HepG2 (cell line): ENCODE data around the gene TIRAP. TPM values are rescaled to one million over a fixed set of nuclear protein-coding genes. Genes with fewer than 3 reads are reported as not detected.

Experiments used
- AHR ChIP-seq: IDR thresholded peaks from 2 replicates; pipeline ENCODE4 v1.6.1; 2018; ENCODE audit warnings: missing genetic modification reagents, missing compliant biosample characterization
- ATF7 ChIP-seq, 2 experiments: fragments of 450-650 bp in 1 of 2; sonication (generic) in 1 of 2; formaldehyde crosslinking in 1 of 2; IDR thresholded peaks; 2 replicates each; pipeline versions ENCODE4 v1.4.0 to v1.6.1; 2016 to 2020; ENCODE audit warnings: antibody characterized with exemption in 1 of 2, mild to moderate bottlenecking in 1 of 2, missing genetic modification reagents in 1 of 2
- ATF7-NPFF ChIP-seq: sonication (generic); formaldehyde crosslinking; IDR thresholded peaks from 2 replicates; pipeline ENCODE4 v1.8.1; 2023; ENCODE audit warnings: mild to moderate bottlenecking, low read depth, missing genetic modification reagents, moderate library complexity
- BHLHE40 ChIP-seq: IDR thresholded peaks from 2 replicates; pipeline ENCODE4 v1.6.1; 2011; ENCODE audit warnings: low read length, improper control_type of control experiment
- EP300 ChIP-seq, 3 experiments: sonication (generic) in 1 of 3; formaldehyde crosslinking in 1 of 3; IDR thresholded peaks; 2 replicates each; pipeline versions ENCODE4 v1.5.1 to v1.6.1; 2011 to 2020; ENCODE audit warnings: low read depth in 2 of 3, low read length in 2 of 3, borderline replicate concordance in 1 of 3, improper control_type of control experiment in 1 of 3, mild to moderate bottlenecking in 1 of 3, missing genetic modification reagents in 1 of 3, moderate library complexity in 1 of 3
- HBP1 ChIP-seq: IDR thresholded peaks from 2 replicates; pipeline ENCODE4 v1.6.1; 2016; ENCODE audit warnings: low read depth, control low read depth
- KDM1A ChIP-seq: IDR thresholded peaks from 2 replicates; pipeline ENCODE4 v1.6.1; 2016; ENCODE audit warnings: missing compliant biosample characterization
- KDM3A ChIP-seq: IDR thresholded peaks from 2 replicates; pipeline ENCODE4 v1.6.1; 2018; ENCODE audit warnings: low read depth, missing compliant biosample characterization
- KDM5B ChIP-seq: sonication (generic); formaldehyde crosslinking; IDR thresholded peaks from 2 replicates; pipeline ENCODE4 v1.4.0; 2020; ENCODE audit warnings: missing genetic modification reagents, mild to moderate bottlenecking, borderline replicate concordance
- MIXL1 ChIP-seq: IDR thresholded peaks from 2 replicates; pipeline ENCODE4 v1.6.1; 2016
- MXI1 ChIP-seq: IDR thresholded peaks from 3 replicates; pipeline ENCODE4 v1.6.1; 2012; ENCODE audit warnings: low read depth, low read length, inconsistent platforms, borderline replicate concordance
- NFE2L2 ChIP-seq: fragments of 150-350 bp; IDR thresholded peaks from 2 replicates; pipeline ENCODE4 v1.6.1; 2014; ENCODE audit warnings: low read length
- NFRKB ChIP-seq: fragments of 450-650 bp; IDR thresholded peaks from 2 replicates; pipeline ENCODE4 v1.6.1; 2017
- NR1H2 ChIP-seq: sonication (generic); formaldehyde crosslinking; IDR thresholded peaks from 2 replicates; pipeline ENCODE4 v1.8.1; 2022; ENCODE audit warnings: low read depth, missing genetic modification reagents, borderline replicate concordance
- SCMH1 ChIP-seq: sonication (generic); formaldehyde crosslinking; IDR thresholded peaks from 2 replicates; pipeline ENCODE4 v1.9.0; 2021; ENCODE audit warnings: missing genetic modification reagents, mild to moderate bottlenecking, borderline replicate concordance
- SKIL ChIP-seq: sonication (generic); formaldehyde crosslinking; IDR thresholded peaks from 2 replicates; pipeline ENCODE4 v1.8.0; 2022; ENCODE audit warnings: missing genetic modification reagents, mild to moderate bottlenecking, moderate library complexity, borderline replicate concordance
- SMC3 ChIP-seq: IDR thresholded peaks from 2 replicates; pipeline ENCODE4 v1.6.1; 2011; ENCODE audit warnings: low read length, improper control_type of control experiment
- SP5 ChIP-seq: IDR thresholded peaks from 2 replicates; pipeline ENCODE4 v1.6.1; 2016; ENCODE audit warnings: low read depth, borderline replicate concordance
- ZMAT5 ChIP-seq: sonication (generic); formaldehyde crosslinking; IDR thresholded peaks from 2 replicates; pipeline ENCODE4 v1.5.0; 2020; ENCODE audit warnings: mild to moderate bottlenecking, low read depth, missing genetic modification reagents, borderline replicate concordance
- ZNF101 ChIP-seq: sonication (generic); formaldehyde crosslinking; IDR thresholded peaks from 2 replicates; pipeline ENCODE4 v1.4.0; 2020; ENCODE audit warnings: mild to moderate bottlenecking, low read depth, missing genetic modification reagents, borderline replicate concordance
- ZNF350 ChIP-seq: sonication (generic); formaldehyde crosslinking; IDR thresholded peaks from 2 replicates; pipeline ENCODE4 v1.4.0; 2020; ENCODE audit warnings: mild to moderate bottlenecking, low read depth, missing genetic modification reagents, borderline replicate concordance
- ZNF607 ChIP-seq: sonication (generic); formaldehyde crosslinking; IDR thresholded peaks from 2 replicates; pipeline ENCODE4 v1.5.1; 2020; ENCODE audit warnings: missing genetic modification reagents, mild to moderate bottlenecking, borderline replicate concordance
- ZNF614 ChIP-seq: IDR thresholded peaks from 2 replicates; pipeline ENCODE4 v1.6.1; 2018; ENCODE audit warnings: missing biosample characterization, missing genetic modification reagents, inconsistent platforms, borderline replicate concordance
- ZNF703 ChIP-seq: sonication (generic); formaldehyde crosslinking; IDR thresholded peaks from 2 replicates; pipeline ENCODE4 v1.5.1; 2020; ENCODE audit warnings: missing genetic modification reagents, mild to moderate bottlenecking, moderate library complexity, borderline replicate concordance
- ZNF850 ChIP-seq: sonication (generic); formaldehyde crosslinking; conservative IDR thresholded peaks from 2 replicates; pipeline ENCODE4 v1.9.0; 2021; ENCODE audit warnings: mild to moderate bottlenecking, missing genetic modification reagents
- ZNF878 ChIP-seq: sonication (generic); formaldehyde crosslinking; IDR thresholded peaks from 2 replicates; pipeline ENCODE4 v1.8.1; 2023; ENCODE audit warnings: mild to moderate bottlenecking, missing genetic modification reagents, moderate library complexity
- polyA plus RNA-seq, 8 experiments: library from polyadenylated mRNA; depleted of rRNA in 3 of 8; stranded (reverse) in 7 of 8; unstranded in 1 of 8; fragments of >200 nt; fragmentation: Illumina TruSeq in 4 of 8; extraction: Trizol in 4 of 8; gene quantifications; 2 replicates each; pipeline versions ENCODE4 v1.2.1 to v1.2.3, GENCODE V29; 2011 to 2016; ENCODE audit warnings: low read depth in 4 of 8, missing spikeins in 1 of 8, mixed read lengths in 1 of 8; ENCODE audit not compliant: insufficient read depth in 1 of 8
- total RNA-seq, 5 experiments: library from RNA; depleted of rRNA; stranded (reverse); fragments of >200 nt; fragmentation: Illumina TruSeq; extraction: Trizol; gene quantifications; 2 replicates each; pipeline ENCODE4 v1.2.3, GENCODE V29; 2016; ENCODE audit warnings: low read depth in 1 of 5

TIRAP gene
- total and polyA plus RNA-seq, 2 of the 13 experiments (the other 11 are each of a cell fraction or from before 2014, with no cell fraction given) = 5.4 to 5.7 TPM

GRCh38 chr11:126303623-126304456 lies 20.9 kb downstream of the TIRAP start, which contains the start of gene DCPS (continued):
- 0 out of 2 replicates have a peak, but pooled peaks have one; percentile 46 for TF ChIP-seq ZNF703 (CRISPR knock-in tag)
- no peak for TF ChIP-seq SMC3
- TF ChIP-seq MXI1 = peak; percentile 90; the same call in 2 of the 3 replicates
- no peak for TF ChIP-seq ZNF850 (CRISPR knock-in tag)
- peak; percentile 98; the same call in 1 of the 2 replicates for TF ChIP-seq KDM5B (CRISPR knock-in tag)
- TF ChIP-seq ZMAT5 (CRISPR knock-in tag) = no peak
- TF ChIP-seq NFRKB = no peak
- peak; percentile 95; the same call in 1 of the 2 replicates for TF ChIP-seq ZNF614 (CRISPR knock-in tag)
- peak; percentile 83; the same call in 1 of the 2 replicates for TF ChIP-seq NR1H2 (CRISPR knock-in tag)
- TF ChIP-seq MIXL1 (CRISPR knock-in tag) = peak; percentile 72
- TF ChIP-seq KDM1A (CRISPR knock-in tag) = no peak
- peak; percentile 98; the same call in 1 of the 2 replicates for TF ChIP-seq AHR (CRISPR knock-in tag)
- peak; percentile 81 for TF ChIP-seq ATF7-NPFF (CRISPR knock-in tag)
- no peak for TF ChIP-seq SCMH1 (CRISPR knock-in tag)
- TF ChIP-seq SP5 (CRISPR knock-in tag) = peak; percentile 60; the same call in 1 of the 2 replicates
- no peak for TF ChIP-seq ZNF101 (CRISPR knock-in tag)
- TF ChIP-seq NFE2L2 = no peak
- peak; percentile 76; the same call in 1 of the 2 replicates for TF ChIP-seq KDM3A (CRISPR knock-in tag)
- peak; percentile 81; the same call in 1 of the 2 replicates for TF ChIP-seq ZNF350
- TF ChIP-seq EP300 (IDR thresholded peaks at IDR 0.05; ENCODE audit: low read depth in 2 of 2, low read length in 2 of 2) = no peak
- TF ChIP-seq EP300 (CRISPR knock-in tag; IDR thresholded peaks at IDR 0.05; ENCODE audit: borderline replicate concordance) = peak; percentile 56
- TF ChIP-seq ZNF607 (CRISPR knock-in tag) = peak; percentile 96
- TF ChIP-seq SKIL = 0 out of 2 replicates have a peak, but pooled peaks have one; percentile 22
- no peak for TF ChIP-seq BHLHE40
- TF ChIP-seq ATF7 (IDR thresholded peaks at IDR 0.05) = no peak
- peak; percentile 56; the same call in 1 of the 2 replicates for TF ChIP-seq ATF7 (CRISPR knock-in tag; IDR thresholded peaks at IDR 0.05)
- peak; percentile 84; the same call in 1 of the 2 replicates for TF ChIP-seq ZNF878 (CRISPR knock-in tag)
- peak; percentile 77; the same call in 1 of the 2 replicates for TF ChIP-seq HBP1 (CRISPR knock-in tag)
